SK-N-MC (cell line): ENCODE data around the gene NFIB.

Experiments
- DNase-seq: peaks from one replicate; pipeline ENCODE4 v3.0.0-alpha.2; 2011; ENCODE audit warnings: low read depth, low spot score
- H3K27ac ChIP-seq: fragments of 200-600 bp; sonication (generic); 2 replicates; pipeline ENCODE4 v1.5.1; 2016; ENCODE audit warnings: mixed run types
- H3K36me3 ChIP-seq: fragments of 200-600 bp; sonication (generic); 2 replicates; pipeline ENCODE4 v1.6.1; 2017; ENCODE audit warnings: antibody characterized with exemption, low read length, mixed read lengths; ENCODE audit not compliant: insufficient read depth
- H3K4me3 ChIP-seq: fragments of 200-600 bp; sonication (generic); 2 replicates; pipeline ENCODE4 v1.5.1; 2016
- H3K9ac ChIP-seq: fragments of 200-600 bp; sonication (generic); 2 replicates; pipeline ENCODE4 v1.8.0; 2017; ENCODE audit warnings: mixed run types, mixed read lengths; ENCODE audit not compliant: insufficient read length
- H3K9me3 ChIP-seq: fragments of 200-600 bp; sonication (generic); 2 replicates; pipeline ENCODE4 v1.6.1; 2017; ENCODE audit warnings: low read depth, mild to moderate bottlenecking, antibody characterized with exemption, low read length, moderate library complexity, mixed read lengths
- EZH2 ChIP-seq: fragments of 200-600 bp; sonication (generic); IDR thresholded peaks from one replicate; pipeline ENCODE4 v1.6.1; 2017; ENCODE audit warnings: antibody characterized with exemption
- FOXP2 ChIP-seq: optimal IDR thresholded peaks from 2 replicates; pipeline ENCODE3; 2011; ENCODE audit warnings: mild to moderate bottlenecking, moderate library complexity; ENCODE audit not compliant: insufficient read depth; ENCODE audit errors: extremely low read length, control extremely low read depth
- POLR2AphosphoS5 ChIP-seq: IDR thresholded peaks from 2 replicates; pipeline ENCODE4 v1.6.1; 2012; ENCODE audit warnings: mild to moderate bottlenecking, low read depth, low read length, borderline replicate concordance

Gene NFIB

GRCh38 chr9:14246951-14247350, 67.0 kb downstream of the NFIB start:
- H3K36me3 ChIP-seq, result peaks cover 5% of the 10 kb centered on the region; the same call in 1 of the 2 replicates
- DNase-seq, result no peak
- no peak overlapping the region for H3K27ac ChIP-seq
- H3K9ac ChIP-seq, result no peak overlapping the region
- H3K4me3 ChIP-seq, result no peak overlapping the region
- TF ChIP-seq EZH2, result no peak
- no peak for TF ChIP-seq FOXP2
- no peak for TF ChIP-seq POLR2AphosphoS5
- H3K9me3 ChIP-seq, result no peaks in the 10 kb centered on the region

GRCh38 chr9:14245901-14246525, 67.9 kb downstream of the NFIB start:
- Histone ChIP-seq H3K9me3 (no peaks in the 10 kb centered on the region), H3K4me3 (no peak overlapping the region)
- no peak for DNase-seq

GRCh38 chr9:14243514-14244042, 70.4 kb downstream of the NFIB start:
- no peak overlapping the region for H3K9ac ChIP-seq
- H3K9me3 ChIP-seq, result no peaks in the 10 kb centered on the region
- peak; percentile 20 for DNase-seq
- H3K36me3 ChIP-seq, result peaks cover under 1% of the 10 kb centered on the region; the same call in 1 of the 2 replicates
- no peak overlapping the region for H3K4me3 ChIP-seq
- no peak for TF ChIP-seq EZH2
- H3K27ac ChIP-seq, result no peak overlapping the region

More at GRCh38 chr9:14245901-14246525, 67.9 kb downstream of the NFIB start:
- Histone ChIP-seq H3K27ac (no peak overlapping the region), H3K9ac (no peak overlapping the region), H3K36me3 (peaks cover 5% of the 10 kb centered on the region; the same call in 1 of the 2 replicates)
- TF ChIP-seq EZH2, result no peak
- TF ChIP-seq POLR2AphosphoS5, result no peak
- no peak for TF ChIP-seq FOXP2

GRCh38 chr9:14242150-14242805, 71.7 kb downstream of the NFIB start:
- H3K4me3 ChIP-seq, result no peak overlapping the region
- DNase-seq, result no peak
- no peaks in the 10 kb centered on the region for H3K9me3 ChIP-seq
- 0 out of 2 replicates have a peak overlapping the region, but pooled peaks have one; percentile 6 for H3K27ac ChIP-seq
- no peaks in the 10 kb centered on the region; the same call in 1 of the 2 replicates for H3K36me3 ChIP-seq
- TF ChIP-seq POLR2AphosphoS5 (no peak), EZH2 (no peak)
- no peak overlapping the region for H3K9ac ChIP-seq

- Histone ChIP-seq H3K36me3 (no peaks in the 10 kb centered on the region), H3K27ac (no peak overlapping the region), H3K4me3 (no peak overlapping the region), H3K9ac (no peak overlapping the region), H3K9me3 (no peaks in the 10 kb centered on the region)
- TF ChIP-seq POLR2AphosphoS5 (no peak), FOXP2 (no peak), EZH2 (no peak)
- DNase-seq, result no peak
Measured at GRCh38 chr9:14240537-14240936, 73.4 kb downstream of the NFIB start.

GRCh38 chr9:14238518-14238917, 75.4 kb downstream of the NFIB start:
- Histone ChIP-seq H3K4me3 (no peak overlapping the region), H3K9ac (no peak overlapping the region)

GRCh38 chr9:14238079-14238478, 75.9 kb downstream of the NFIB start:
- no peak for DNase-seq
- no peaks in the 10 kb centered on the region for H3K9me3 ChIP-seq
- H3K9ac ChIP-seq, result no peak overlapping the region
- no peaks in the 10 kb centered on the region for H3K36me3 ChIP-seq
- no peak overlapping the region for H3K4me3 ChIP-seq
- H3K27ac ChIP-seq, result no peak overlapping the region
- TF ChIP-seq POLR2AphosphoS5, result no peak
- no peak for TF ChIP-seq FOXP2
- no peak for TF ChIP-seq EZH2

More at GRCh38 chr9:14238518-14238917, 75.4 kb downstream of the NFIB start:
- no peaks in the 10 kb centered on the region for H3K36me3 ChIP-seq
- no peaks in the 10 kb centered on the region for H3K9me3 ChIP-seq
- no peak for DNase-seq
- no peak for TF ChIP-seq POLR2AphosphoS5
- TF ChIP-seq EZH2, result no peak
- no peak for TF ChIP-seq FOXP2
- H3K27ac ChIP-seq, result no peak overlapping the region

- Histone ChIP-seq H3K9me3 (no peaks in the 10 kb centered on the region), H3K9ac (no peak overlapping the region), H3K27ac (no peak overlapping the region), H3K36me3 (0 out of 2 replicates have a peak, but pooled peaks cover 4% of the 10 kb centered on the region), H3K4me3 (no peak overlapping the region)
- no peak for DNase-seq
- TF ChIP-seq POLR2AphosphoS5 (no peak), EZH2 (no peak), FOXP2 (no peak)
Measured at GRCh38 chr9:14236591-14236990, 77.3 kb downstream of the NFIB start.

GRCh38 chr9:14232111-14232510, 81.8 kb downstream of the NFIB start:
- H3K9ac ChIP-seq, result no peak overlapping the region
- 0 out of 2 replicates have a peak, but pooled peaks cover 4% of the 10 kb centered on the region for H3K36me3 ChIP-seq

More at GRCh38 chr9:14232111-14232510, 81.8 kb downstream of the NFIB start:
- no peak overlapping the region for H3K4me3 ChIP-seq
- TF ChIP-seq FOXP2 (no peak), EZH2 (no peak), POLR2AphosphoS5 (no peak)
- no peak for DNase-seq
- no peaks in the 10 kb centered on the region for H3K9me3 ChIP-seq
- no peak overlapping the region for H3K27ac ChIP-seq
